HFFc6 (cell line): ENCODE measurements around the gene ZNF19. TPM values are rescaled to one million over a fixed set of nuclear protein-coding genes. Genes with fewer than 3 reads are reported as not detected.

Experiments
- DNase-seq: peaks from one replicate; pipeline ENCODE4 v3.0.0-alpha.2; 2018
- H3K27ac Mint-ChIP-seq: 2 replicates; pipeline ENCODE4 v1.8.0; 2020; ENCODE audit warnings: mild to moderate bottlenecking, mixed read lengths
- H3K27me3 Mint-ChIP-seq: 2 replicates; pipeline ENCODE4 v1.8.0; 2021; ENCODE audit warnings: mild to moderate bottlenecking, moderate library complexity, mixed read lengths; ENCODE audit not compliant: insufficient read depth
- H3K36me3 Mint-ChIP-seq: 2 replicates; pipeline ENCODE4 v1.8.0; 2021; ENCODE audit warnings: low read depth, mixed read lengths
- H3K4me1 Mint-ChIP-seq: 2 replicates; pipeline ENCODE4 v1.8.0; 2020; ENCODE audit warnings: low read depth, mixed read lengths
- H3K4me3 Mint-ChIP-seq: 2 replicates; pipeline ENCODE4 v1.8.0; 2020; ENCODE audit warnings: mild to moderate bottlenecking, moderate library complexity, mixed read lengths
- H3K9me3 Mint-ChIP-seq: 2 replicates; pipeline ENCODE4 v1.8.0; 2020; ENCODE audit warnings: mild to moderate bottlenecking, mixed read lengths
- CTCF ChIP-seq: fragments of 200-600 bp; sonication (generic); IDR thresholded peaks from 2 replicates; pipeline ENCODE4 v1.5.0; 2021; ENCODE audit warnings: antibody characterized with exemption, mild to moderate bottlenecking
- total RNA-seq, 6 experiments: library from RNA; stranded (reverse); fragmentation: NEBNext Ultra II Directional; extraction: Animal tissue kit (Norgen Biotek cat#: 25700); gene quantifications; 2 replicates in 1 of 6; 3 replicates in 5 of 6; pipeline ENCODE4 v1.2.3, GENCODE V29; 2021

ZNF19 gene
- total RNA-seq, 6 experiments from 2014 or later, result 1.1 to 2.0 (median 1.6) TPM

GRCh38 chr16:71425746-71426068, 63.4 kb downstream of the ZNF19 start:
- H3K27ac Mint-ChIP-seq, result no peak overlapping the region
- H3K27me3 Mint-ChIP-seq, result peaks cover 37% of the 10 kb centered on the region
- DNase-seq, result no peak
- H3K9me3 Mint-ChIP-seq, result no peaks in the 10 kb centered on the region
- H3K4me3 Mint-ChIP-seq, result no peak overlapping the region
- no peaks in the 10 kb centered on the region for H3K36me3 Mint-ChIP-seq
- H3K4me1 Mint-ChIP-seq, result peaks cover 16% of the 10 kb centered on the region
- TF ChIP-seq CTCF, result no peak

GRCh38 chr16:71424626-71425025, 64.5 kb downstream of the ZNF19 start:
- no peaks in the 10 kb centered on the region for H3K36me3 Mint-ChIP-seq
- TF ChIP-seq CTCF, result no peak
- no peaks in the 10 kb centered on the region for H3K9me3 Mint-ChIP-seq
- peaks cover 44% of the 10 kb centered on the region for H3K27me3 Mint-ChIP-seq
- no peak overlapping the region for H3K27ac Mint-ChIP-seq
- no peak for DNase-seq
- no peak overlapping the region for H3K4me3 Mint-ChIP-seq
- peaks cover 16% of the 10 kb centered on the region for H3K4me1 Mint-ChIP-seq

GRCh38 chr16:71423865-71424264, 65.3 kb downstream of the ZNF19 start:
- H3K36me3 Mint-ChIP-seq, result no peaks in the 10 kb centered on the region
- H3K27me3 Mint-ChIP-seq, result peaks cover 46% of the 10 kb centered on the region
- no peak for TF ChIP-seq CTCF
- H3K4me3 Mint-ChIP-seq, result no peak overlapping the region
- DNase-seq, result no peak
- peaks cover 9% of the 10 kb centered on the region for H3K4me1 Mint-ChIP-seq
- no peak overlapping the region for H3K27ac Mint-ChIP-seq
- no peaks in the 10 kb centered on the region for H3K9me3 Mint-ChIP-seq

Other genes with a start within 250 kb of the ZNF19 start
- 10 to 100 TPM; 12.2 to 15.6 (median 14.8) TPM for gene CMTR2, start 199.9 kb downstream of the ZNF19 start, total RNA-seq
- gene CALB2, start 130.6 kb downstream of the ZNF19 start, total RNA-seq, result 1 to 10 TPM in 1 of 6 experiments, under 1 TPM in 2, not detected in 3; 0.14 to 1.1 (median 0.70) TPM
- not detected for gene TLE7, start 47.3 kb downstream of the ZNF19 start, total RNA-seq
- 10 to 100 TPM; 12.8 to 16.3 (median 14.5) TPM for gene ZNF23, start 27.1 kb downstream of the ZNF19 start, total RNA-seq
- gene CHST4, start 37.1 kb upstream of the ZNF19 start, total RNA-seq, result not detected
- not detected for gene TAT, start 87.8 kb upstream of the ZNF19 start, total RNA-seq
- gene MARVELD3, start 136.9 kb upstream of the ZNF19 start, total RNA-seq, result not detected
- gene PHLPP2, start 235.4 kb upstream of the ZNF19 start, total RNA-seq, result 10 to 100 TPM; 11.5 to 14.4 (median 12.9) TPM